Middle frontal gyrus (tissue), 1 donor: ENCODE results near the gene EOLA1.
"Not testable (repeated sequence)": the region's sequence is repeated elsewhere in the genome, so short reads cannot be mapped to it uniquely, and the experiment has no call there.

Experiments
- DNase-seq: peaks from one replicate; pipeline ENCODE4 v3.0.0-alpha.2; 2015; ENCODE audit warnings: low spot score; ENCODE audit errors: extremely low spot score

The EOLA1 gene

DNA sequence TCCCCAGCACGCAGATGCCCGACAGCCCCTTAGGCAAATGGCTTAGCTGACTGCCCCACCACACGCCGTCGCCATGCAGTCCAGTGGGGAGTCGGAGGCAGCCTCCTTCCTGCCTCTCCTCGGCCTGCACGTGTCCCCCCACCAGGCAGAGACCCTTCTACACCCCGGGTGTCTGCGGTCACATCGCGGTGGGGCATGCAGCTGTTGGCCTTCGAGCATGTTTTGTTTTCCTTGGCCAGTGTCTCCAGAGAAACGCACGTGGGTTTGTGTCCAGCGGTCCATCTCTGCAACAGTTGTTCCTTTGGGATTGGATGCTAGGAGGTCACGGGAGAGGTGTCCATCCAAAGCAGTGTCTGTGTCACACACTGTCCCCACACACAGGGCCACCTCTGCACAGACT is 54.4 kb downstream of the EOLA1 start, which contains the start of gene HSFX2:
Gene HSFX2, minus strand, starts transcription at position 101 of the 400 bp plus-strand sequence. CDS start 614 bp downstream, outside the sequence.
- DNase-seq: not testable (repeated sequence)

DNA sequence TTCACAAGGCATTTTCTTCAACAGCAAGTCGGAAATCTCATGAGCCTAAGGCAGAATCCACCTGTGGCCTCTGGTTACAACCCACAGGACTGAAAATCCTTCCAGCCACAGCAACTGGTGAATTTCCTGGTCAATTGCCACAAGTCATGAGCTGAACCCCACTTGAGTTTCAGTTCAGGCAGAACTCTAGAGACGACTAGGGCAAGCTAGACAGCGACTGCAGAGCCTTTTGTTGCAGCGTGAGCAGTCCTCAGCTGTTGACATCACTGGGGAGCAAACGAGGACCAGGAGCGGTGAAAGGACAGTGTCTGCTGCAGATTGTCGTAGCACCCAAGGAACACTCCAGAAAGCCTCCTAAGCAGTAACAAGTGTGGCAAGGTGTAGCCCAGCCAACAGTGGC is 55.1 kb downstream of the EOLA1 start:
- not testable (repeated sequence) for DNase-seq
